Neural crest cell (in vitro differentiated cells): ENCODE measurements around the gene GALNT13. TPM values are rescaled to one million over a fixed set of nuclear protein-coding genes. Genes with fewer than 3 reads are reported as not detected.

Experiments
- DNase-seq: peaks from one replicate; pipeline ENCODE4 v3.0.0; 2021; ENCODE audit warnings: low read depth, mixed read lengths, low spot score
- H3K27ac Mint-ChIP-seq: one replicate; pipeline ENCODE4 v1.8.0; 2021; ENCODE audit warnings: mild to moderate bottlenecking, mixed read lengths; ENCODE audit not compliant: unreplicated experiment
- H3K27me3 Mint-ChIP-seq: 2 replicates; pipeline ENCODE4 v1.8.0; 2021; ENCODE audit warnings: low read depth, mild to moderate bottlenecking, mixed read lengths
- H3K36me3 Mint-ChIP-seq: 2 replicates; pipeline ENCODE4 v1.8.0; 2021; ENCODE audit warnings: low read depth, mild to moderate bottlenecking, mixed read lengths
- H3K4me1 Mint-ChIP-seq: 2 replicates; pipeline ENCODE4 v1.8.0; 2021; ENCODE audit warnings: mixed read lengths
- H3K4me3 Mint-ChIP-seq: one replicate; pipeline ENCODE4 v1.8.0; 2021; ENCODE audit warnings: mild to moderate bottlenecking, mixed read lengths
- H3K9me3 Mint-ChIP-seq: 2 replicates; pipeline ENCODE4 v1.8.0; 2021; ENCODE audit warnings: mixed read lengths
- total RNA-seq: library from RNA; stranded (reverse); gene quantifications from 2 replicates; pipeline ENCODE4 v1.2.1, GENCODE V29; 2021
- TF ChIP-seq, protein P1 (sequence below): fragments of 200-600 bp; sonication (generic); conservative IDR thresholded peaks from 2 replicates; pipeline ENCODE4 v1.5.0; 2021; ENCODE audit warnings: antibody characterized with exemption, mild to moderate bottlenecking

The GALNT13 gene
- total RNA-seq, 1 donor from 2014 or later = 7.4 TPM

DNA sequence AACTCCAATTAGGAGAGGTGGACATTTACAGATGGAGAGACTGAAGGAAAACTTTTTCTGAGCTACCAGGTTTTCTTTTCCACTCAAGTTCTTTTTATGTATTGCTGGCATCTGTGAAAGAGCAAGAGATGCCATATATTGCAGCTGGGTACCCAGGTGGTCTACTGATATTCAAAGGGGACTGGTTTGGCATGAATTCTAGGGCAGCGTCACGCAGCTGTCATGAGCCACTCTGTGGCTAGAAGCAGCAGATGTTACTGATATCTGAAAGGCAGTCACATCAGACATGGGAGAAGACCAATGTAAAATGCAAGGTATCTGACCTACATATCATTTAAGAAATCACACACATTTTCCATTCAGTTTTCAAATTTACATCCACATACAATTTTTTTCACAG is 408.8 kb downstream of the GALNT13 start:
- H3K9me3 Mint-ChIP-seq = peaks cover 3% of the 10 kb centered on the region
- H3K4me3 Mint-ChIP-seq = no peak overlapping the region
- no peaks in the 10 kb centered on the region for H3K4me1 Mint-ChIP-seq
- no peak overlapping the region for H3K27ac Mint-ChIP-seq
- DNase-seq = no peak
- H3K27me3 Mint-ChIP-seq = no peaks in the 10 kb centered on the region
- TF ChIP-seq, protein P1, sequence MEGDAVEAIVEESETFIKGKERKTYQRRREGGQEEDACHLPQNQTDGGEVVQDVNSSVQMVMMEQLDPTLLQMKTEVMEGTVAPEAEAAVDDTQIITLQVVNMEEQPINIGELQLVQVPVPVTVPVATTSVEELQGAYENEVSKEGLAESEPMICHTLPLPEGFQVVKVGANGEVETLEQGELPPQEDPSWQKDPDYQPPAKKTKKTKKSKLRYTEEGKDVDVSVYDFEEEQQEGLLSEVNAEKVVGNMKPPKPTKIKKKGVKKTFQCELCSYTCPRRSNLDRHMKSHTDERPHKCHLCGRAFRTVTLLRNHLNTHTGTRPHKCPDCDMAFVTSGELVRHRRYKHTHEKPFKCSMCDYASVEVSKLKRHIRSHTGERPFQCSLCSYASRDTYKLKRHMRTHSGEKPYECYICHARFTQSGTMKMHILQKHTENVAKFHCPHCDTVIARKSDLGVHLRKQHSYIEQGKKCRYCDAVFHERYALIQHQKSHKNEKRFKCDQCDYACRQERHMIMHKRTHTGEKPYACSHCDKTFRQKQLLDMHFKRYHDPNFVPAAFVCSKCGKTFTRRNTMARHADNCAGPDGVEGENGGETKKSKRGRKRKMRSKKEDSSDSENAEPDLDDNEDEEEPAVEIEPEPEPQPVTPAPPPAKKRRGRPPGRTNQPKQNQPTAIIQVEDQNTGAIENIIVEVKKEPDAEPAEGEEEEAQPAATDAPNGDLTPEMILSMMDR = no peak
- peaks cover 2% of the 10 kb centered on the region for H3K36me3 Mint-ChIP-seq

- H3K9me3 Mint-ChIP-seq = peaks cover 7% of the 10 kb centered on the region
- TF ChIP-seq, protein P1 = no peak
- no peak overlapping the region for H3K27ac Mint-ChIP-seq
- H3K27me3 Mint-ChIP-seq = no peaks in the 10 kb centered on the region
- no peak for DNase-seq
- no peak overlapping the region for H3K4me3 Mint-ChIP-seq
- H3K4me1 Mint-ChIP-seq = no peaks in the 10 kb centered on the region
- H3K36me3 Mint-ChIP-seq = peaks cover 15% of the 10 kb centered on the region
Measured at GRCh38 chr2:154289870-154290269, 418.1 kb downstream of the GALNT13 start.

- H3K27ac Mint-ChIP-seq = no peak overlapping the region
- H3K4me3 Mint-ChIP-seq = no peak overlapping the region
- no peak for DNase-seq
- peaks cover 7% of the 10 kb centered on the region for H3K9me3 Mint-ChIP-seq
- peaks cover 15% of the 10 kb centered on the region for H3K36me3 Mint-ChIP-seq
- no peaks in the 10 kb centered on the region for H3K4me1 Mint-ChIP-seq
- TF ChIP-seq, protein P1 = no peak
- no peaks in the 10 kb centered on the region for H3K27me3 Mint-ChIP-seq
Measured at GRCh38 chr2:154291511-154291910, 419.8 kb downstream of the GALNT13 start.

DNA sequence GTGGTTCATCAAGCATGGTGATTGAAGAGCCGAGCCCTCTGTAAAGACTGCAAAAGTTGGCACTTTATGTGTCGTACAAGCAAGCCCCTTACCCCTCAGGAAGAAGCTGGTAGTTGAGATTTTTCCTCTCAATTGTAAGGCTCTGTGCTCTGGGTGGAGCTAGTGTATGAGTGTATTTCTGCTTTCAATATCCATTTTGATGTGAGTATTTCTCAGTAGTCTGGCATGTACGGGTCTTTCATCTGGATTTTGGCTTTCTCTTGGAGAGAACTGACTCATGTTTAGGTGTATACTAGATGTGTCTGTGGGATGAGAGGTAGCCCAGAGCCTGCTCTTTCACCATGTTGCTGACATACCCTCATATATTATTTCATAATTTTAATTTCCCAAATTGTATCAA is 420.2 kb downstream of the GALNT13 start:
- Mint-ChIP-seq H3K27me3 (no peaks in the 10 kb centered on the region), H3K9me3 (peaks cover 7% of the 10 kb centered on the region), H3K27ac (no peak overlapping the region), H3K4me3 (no peak overlapping the region), H3K36me3 (peaks cover 13% of the 10 kb centered on the region), H3K4me1 (no peaks in the 10 kb centered on the region)
- TF ChIP-seq, protein P1 = no peak
- DNase-seq = no peak

- no peaks in the 10 kb centered on the region for H3K9me3 Mint-ChIP-seq
- peaks cover 7% of the 10 kb centered on the region for H3K36me3 Mint-ChIP-seq
- H3K4me3 Mint-ChIP-seq = no peak overlapping the region
- no peak overlapping the region for H3K27ac Mint-ChIP-seq
- H3K4me1 Mint-ChIP-seq = no peaks in the 10 kb centered on the region
- no peak for DNase-seq
- H3K27me3 Mint-ChIP-seq = no peaks in the 10 kb centered on the region
- TF ChIP-seq, protein P1 = no peak
Measured at GRCh38 chr2:154293864-154294263, 422.1 kb downstream of the GALNT13 start.
